Neural cell (in vitro differentiated cells): Measurements from ENCODE around the gene MMP28.

Source experiments
- CTCF ChIP-seq: fragments of 450-650 bp; IDR thresholded peaks from 2 replicates; pipeline ENCODE4 v1.5.1; 2014; ENCODE audit warnings: antibody characterized with exemption, mild to moderate bottlenecking, moderate library complexity; ENCODE audit not compliant: poor library complexity, severe bottlenecking
- EP300 ChIP-seq: fragments of 450-650 bp; conservative IDR thresholded peaks from 2 replicates; pipeline ENCODE4 v1.6.1; 2014; ENCODE audit warnings: antibody characterized with exemption, mild to moderate bottlenecking, moderate library complexity; ENCODE audit not compliant: poor library complexity, severe bottlenecking
- EZH2 ChIP-seq: fragments of 200-600, 300-800 bp; shearing (Covaris generic), sonication (generic); IDR thresholded peaks from 2 replicates; pipeline ENCODE4 v1.6.1; 2014; ENCODE audit warnings: antibody characterized with exemption, low read length, borderline replicate concordance, mild to moderate bottlenecking; ENCODE audit not compliant: insufficient read depth, poor library complexity, severe bottlenecking
- POLR2AphosphoS5 ChIP-seq: IDR thresholded peaks from 2 replicates; pipeline ENCODE4 v1.6.1; 2012
- RAD21 ChIP-seq: fragments of 450-650 bp; conservative IDR thresholded peaks from 2 replicates; pipeline ENCODE4 v1.6.1; 2014; ENCODE audit warnings: antibody characterized with exemption, mild to moderate bottlenecking, moderate library complexity
- TAF1 ChIP-seq: IDR thresholded peaks from 2 replicates; pipeline ENCODE4 v1.6.1; 2012; ENCODE audit warnings: low read depth

- TF ChIP-seq TAF1 (no peak), POLR2AphosphoS5 (no peak), RAD21 (no peak), EZH2 (no peak), CTCF (no peak), EP300 (no peak)
Observed at GRCh38 chr17:35797918-35798317, 2.5 kb upstream of the MMP28 start.
